CD4-positive, alpha-beta T cell treated with Interleukin-15 for 1 hour (primary cell): ENCODE data around the gene GPS2.
"Not testable (repeated sequence)": the region's sequence is repeated elsewhere in the genome, so short reads cannot be mapped to it uniquely, and the experiment has no call there.

Experiments
- DNase-seq: peaks from one replicate; pipeline ENCODE4 v3.0.0-alpha.2; 2020

GPS2 gene

GRCh38 chr17:7336240-7337175, 21.3 kb upstream of the GPS2 start, which contains the start of gene ACAP1:
Gene ACAP1 (plus strand): TSS chr17:7336529. CDS start chr17:7336735, 206 bp downstream.
- DNase-seq, result peak; percentile 85

DNA sequence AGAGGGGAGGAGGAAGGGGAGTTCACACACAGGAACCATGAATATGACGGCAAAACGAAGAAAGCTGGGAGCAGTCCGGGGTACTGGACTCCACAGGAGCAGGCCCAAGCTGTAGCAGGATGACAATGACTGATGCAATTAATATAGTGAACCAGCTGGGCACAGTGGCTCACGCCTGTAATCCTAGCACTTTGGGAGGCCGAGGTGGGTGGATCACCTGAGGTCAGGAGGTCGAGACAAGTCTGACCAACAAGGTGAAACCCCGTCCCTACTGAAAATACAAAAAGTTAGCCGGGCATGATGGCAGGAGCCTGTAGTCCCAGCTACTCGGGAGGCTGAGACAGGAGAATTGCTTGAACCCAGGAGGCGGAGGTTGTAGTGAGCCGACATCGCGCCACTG, 20.6 kb upstream of the GPS2 start:
- DNase-seq, result not testable (repeated sequence)

GRCh38 chr17:7334938-7335538, 19.9 kb upstream of the GPS2 start:
- no peak for DNase-seq

DNA sequence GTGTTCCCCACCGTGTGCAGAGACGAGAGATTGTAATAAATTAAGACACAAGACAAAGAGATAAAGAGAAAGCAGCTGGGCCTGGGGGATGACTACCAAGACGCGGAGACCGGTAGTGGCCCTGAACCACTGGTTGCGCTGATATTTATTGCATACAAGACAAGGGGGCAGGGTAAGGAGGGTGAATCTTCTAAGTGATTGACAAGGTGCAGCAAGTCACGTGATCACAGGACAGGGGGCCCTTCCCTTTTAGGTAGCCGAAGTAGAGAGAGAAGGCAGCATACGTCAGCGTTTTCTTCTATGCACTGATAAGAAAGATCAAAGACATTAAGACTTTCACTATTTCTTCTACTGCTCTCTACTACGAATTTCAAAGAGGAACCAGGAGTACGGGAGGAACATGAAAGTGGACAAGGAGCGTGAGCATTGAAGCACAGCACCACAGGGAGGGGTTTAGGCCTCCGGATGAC, 17.5 kb upstream of the GPS2 start:
- DNase-seq, result peak; percentile 59

- DNase-seq, result no peak
Measured at GRCh38 chr17:7332111-7332510, 17.0 kb upstream of the GPS2 start.

DNA sequence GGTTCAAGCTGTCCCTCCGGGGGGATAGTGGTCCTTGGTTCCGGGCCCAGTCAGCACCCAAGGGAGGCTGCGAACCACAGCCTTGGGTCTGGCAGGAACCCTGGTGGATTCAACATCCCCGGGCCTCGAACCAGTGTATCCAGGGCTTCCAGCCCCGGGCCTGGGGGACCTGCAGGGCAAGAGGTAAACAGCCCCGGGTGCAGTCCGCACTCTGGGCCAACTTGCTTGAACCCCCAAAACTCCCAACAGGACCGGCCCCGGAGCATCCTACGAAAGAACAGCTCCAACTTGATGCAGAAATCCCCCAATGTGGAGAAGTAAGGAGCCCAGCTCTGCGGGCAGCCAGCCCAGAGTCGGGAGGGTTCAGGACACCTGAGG, 15.5 kb upstream of the GPS2 start:
- no peak for DNase-seq

DNA sequence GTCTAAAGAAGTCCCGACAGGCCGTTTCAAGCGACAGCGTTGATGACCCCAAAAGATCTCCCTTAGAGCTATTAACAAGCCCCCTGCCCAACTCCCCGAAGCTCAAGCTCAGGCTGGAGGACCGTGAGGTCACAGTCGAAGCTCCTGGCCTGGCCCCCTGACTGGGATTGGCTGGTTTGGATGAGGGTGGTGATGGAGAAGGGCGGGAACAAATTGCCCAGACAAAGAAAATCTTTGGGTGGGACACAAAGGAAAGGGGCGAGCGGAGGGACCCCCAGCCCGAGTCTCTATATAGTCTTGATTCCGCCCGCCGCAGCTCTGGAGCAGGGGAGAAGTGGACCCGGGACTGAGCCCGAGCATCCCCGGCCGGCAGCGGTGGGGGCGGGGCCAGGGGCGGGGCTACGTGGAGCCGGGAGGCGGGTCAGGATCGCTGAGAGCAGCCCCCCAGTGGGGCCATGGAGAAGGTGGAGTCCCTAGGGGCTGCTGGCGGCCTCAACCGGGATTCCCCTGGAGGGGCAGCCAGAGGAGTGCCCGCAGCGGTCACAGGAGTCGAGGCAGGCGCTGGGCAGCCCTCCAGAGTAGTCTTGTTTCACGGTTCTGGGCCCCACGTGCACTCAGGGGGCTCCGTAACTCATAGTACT, 15.0 kb upstream of the GPS2 start:
- DNase-seq, result peak; percentile 83

GRCh38 chr17:7329374-7329996, 14.3 kb upstream of the GPS2 start:
- DNase-seq, result peak; percentile 98

- no peak for DNase-seq
Measured at GRCh38 chr17:7328840-7329373, 13.7 kb upstream of the GPS2 start, which contains the start of gene NEURL4. Gene NEURL4 (minus strand): TSS chr17:7329335. CDS start chr17:7329312, 23 bp downstream.

GRCh38 chr17:7328009-7328408, 12.8 kb upstream of the GPS2 start:
- no peak for DNase-seq

DNA sequence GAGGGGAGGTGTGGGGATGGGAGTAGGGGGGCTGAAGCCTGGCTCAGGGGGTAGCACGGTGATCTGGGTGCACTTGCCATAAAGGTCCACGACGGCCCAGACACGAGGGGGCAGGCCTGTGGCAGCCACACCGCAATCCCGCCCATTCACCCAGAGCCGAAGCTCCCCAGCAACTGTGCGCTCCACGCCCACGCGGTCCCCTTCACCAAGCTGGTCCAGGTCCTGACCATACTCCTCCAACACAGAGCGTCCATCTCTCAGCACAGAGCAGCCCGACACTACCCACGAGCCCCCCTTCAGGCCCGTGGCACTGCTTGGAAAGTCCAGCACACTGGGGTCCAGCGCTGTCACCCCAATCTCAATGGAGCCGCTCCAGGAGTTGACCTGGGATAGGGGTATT, 12.3 kb upstream of the GPS2 start:
- no peak for DNase-seq

DNA sequence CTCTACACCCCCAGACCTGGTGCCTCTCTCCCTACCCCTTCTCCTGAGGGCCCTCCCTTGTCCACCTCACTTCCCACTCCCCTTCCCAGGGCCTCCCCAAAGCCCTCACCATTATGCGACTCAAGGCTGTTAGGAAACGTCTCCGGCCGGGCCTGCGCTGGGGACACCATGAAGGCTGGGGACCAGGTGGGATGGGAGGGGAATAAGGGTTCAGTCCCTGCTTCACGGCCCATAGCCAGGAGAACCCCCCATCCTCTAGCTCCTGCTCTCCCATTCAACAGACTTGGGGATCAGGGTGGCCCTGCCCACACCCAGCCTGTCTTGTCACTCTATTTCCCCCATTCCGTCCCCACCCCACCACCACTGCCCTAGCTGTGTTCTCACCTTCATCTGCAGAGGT, 11.9 kb upstream of the GPS2 start:
- DNase-seq, result no peak

- DNase-seq, result no peak
Measured at GRCh38 chr17:7326186-7326585, 11.0 kb upstream of the GPS2 start.

DNA sequence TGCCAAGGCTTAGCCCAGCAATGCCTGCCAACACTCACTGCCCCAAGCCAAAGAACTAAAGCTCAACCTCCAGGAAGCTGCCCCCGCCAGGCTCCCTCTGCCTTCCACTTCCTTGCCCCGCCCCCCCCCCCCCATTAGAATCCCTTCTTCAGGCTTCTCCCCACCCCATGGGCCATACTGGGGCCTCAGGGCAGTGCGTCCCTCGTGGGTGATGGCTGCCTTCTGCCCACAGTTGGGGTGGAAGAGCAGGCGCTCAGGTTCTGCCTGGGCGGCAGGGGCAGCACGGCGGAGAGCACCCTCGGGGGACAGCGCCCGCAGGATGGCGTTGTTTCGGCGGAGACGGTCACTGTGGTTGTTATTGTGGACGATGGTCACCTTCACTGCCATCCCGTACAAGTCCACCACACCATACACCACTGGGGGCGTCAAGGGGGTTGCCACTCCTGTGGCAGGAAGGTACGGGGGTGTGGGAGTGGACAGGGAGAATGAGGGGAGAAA, 9.9 kb upstream of the GPS2 start:
- DNase-seq, result no peak

DNA sequence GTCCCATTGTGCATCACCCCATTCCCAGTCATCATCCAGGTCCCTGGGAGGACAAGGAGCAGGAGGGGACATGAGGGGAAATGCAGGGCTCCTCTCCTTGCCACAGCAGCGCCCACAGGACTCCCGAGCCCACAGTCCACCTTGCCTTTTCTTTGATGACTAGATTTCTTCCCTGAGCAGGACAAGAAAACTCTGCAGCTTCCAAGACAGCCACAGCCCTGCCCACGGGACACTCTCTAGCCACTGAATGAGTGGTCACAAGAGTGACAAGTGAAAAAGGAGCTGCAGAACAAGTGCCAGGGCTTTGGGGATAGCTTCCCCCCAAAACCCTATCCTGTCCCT, 9.2 kb upstream of the GPS2 start:
- no peak for DNase-seq

- peak; percentile 46 for DNase-seq
Measured at GRCh38 chr17:7323731-7324437, 8.7 kb upstream of the GPS2 start.

GRCh38 chr17:7322520-7323194, 7.5 kb upstream of the GPS2 start:
- no peak for DNase-seq

DNA sequence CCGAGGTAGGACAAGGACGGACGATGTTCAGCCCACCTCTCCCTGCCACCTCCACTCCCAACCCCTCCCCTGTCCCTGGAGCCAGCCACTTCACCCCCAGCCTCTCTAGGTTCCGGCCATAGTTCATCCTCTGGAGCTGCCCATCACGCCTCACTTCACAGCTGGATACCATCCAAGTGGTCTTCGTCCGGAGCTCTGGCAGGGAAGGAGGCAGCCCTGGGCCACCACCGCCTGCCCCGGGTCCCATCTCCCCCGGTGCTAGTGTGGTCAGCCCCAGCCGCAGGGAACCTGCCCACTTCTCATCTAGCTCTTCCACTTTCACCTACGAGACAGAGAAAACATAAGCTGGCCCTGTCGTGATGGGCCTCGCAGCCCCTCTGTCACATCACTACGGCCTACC, 6.3 kb upstream of the GPS2 start:
- no peak for DNase-seq

GRCh38 chr17:7318121-7318860, 3.1 kb upstream of the GPS2 start:
- no peak for DNase-seq

DNA sequence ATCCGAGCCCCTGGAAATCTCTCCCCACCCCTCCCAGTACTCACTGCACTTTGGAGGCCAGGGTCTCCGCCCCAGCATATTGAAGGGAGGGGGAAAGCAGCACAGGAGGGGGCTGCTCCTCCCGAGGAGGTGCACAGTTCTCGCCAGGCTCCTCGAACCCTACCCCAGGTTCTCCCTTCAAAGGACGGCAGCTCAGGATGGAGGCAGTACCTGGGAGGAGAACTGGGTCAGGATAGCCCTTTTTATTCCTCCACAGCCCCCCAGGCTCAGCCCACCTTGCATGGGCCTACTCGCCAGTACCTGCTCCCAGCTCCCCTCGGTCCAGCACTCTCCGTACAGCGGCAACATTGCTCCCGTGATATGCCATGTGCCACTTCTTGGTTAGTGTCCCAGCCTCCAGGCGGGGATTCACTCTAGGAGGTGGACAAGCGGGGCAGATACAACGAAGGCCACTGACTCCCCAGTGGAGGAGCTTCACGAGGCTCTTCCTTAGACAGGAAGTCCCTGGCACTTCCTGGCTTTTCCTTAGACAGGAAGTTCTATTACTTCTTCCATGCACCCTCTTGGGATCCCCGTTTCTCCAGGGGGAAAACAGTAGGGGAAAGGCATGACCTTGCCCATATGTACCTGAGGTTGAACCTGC, 2.1 kb upstream of the GPS2 start:
- DNase-seq, result no peak
